K562 (cell line): ENCODE measurements around the gene ENTREP3. TPM values are rescaled to one million over a fixed set of nuclear protein-coding genes. Genes with fewer than 3 reads are reported as not detected.

Experiments used
- ARNT ChIP-seq, 2 experiments: fragments of 450-650 bp; IDR thresholded peaks; 2 replicates each; pipeline ENCODE4 v1.6.1; 2016; ENCODE audit warnings: mild to moderate bottlenecking in 1 of 2
- BHLHE40 ChIP-seq: IDR thresholded peaks from 2 replicates; pipeline ENCODE4 v1.6.1; 2011; ENCODE audit warnings: low read length, improper control_type of control experiment
- CBX5 ChIP-seq: IDR thresholded peaks from 2 replicates; pipeline ENCODE4 v1.6.1; 2014; ENCODE audit warnings: low read depth, borderline replicate concordance
- CREB3L1 ChIP-seq: fragments of 450-650 bp; IDR thresholded peaks from 2 replicates; pipeline ENCODE4 v1.6.1; 2014; ENCODE audit warnings: low read depth, mild to moderate bottlenecking, moderate library complexity, borderline replicate concordance
- DEAF1 ChIP-seq: fragments of 450-650 bp; formaldehyde crosslinking; IDR thresholded peaks from 2 replicates; pipeline ENCODE4 v1.4.0; 2020; ENCODE audit warnings: mild to moderate bottlenecking, moderate library complexity
- FOXA1 ChIP-seq: fragments of 450-650 bp; IDR thresholded peaks from 2 replicates; pipeline ENCODE4 v1.6.1; 2016; ENCODE audit warnings: mild to moderate bottlenecking, borderline replicate concordance
- HLTF ChIP-seq: fragments of 450-650 bp; IDR thresholded peaks from 2 replicates; pipeline ENCODE4 v1.6.1; 2016
- IRF2 ChIP-seq: sonication (generic); formaldehyde crosslinking; IDR thresholded peaks from 2 replicates; pipeline ENCODE4 v1.8.1; 2022; ENCODE audit warnings: mild to moderate bottlenecking, missing genetic modification reagents
- KDM4B ChIP-seq, 2 experiments: fragments of 450-650 bp in 1 of 2; sonication (generic) in 1 of 2; IDR thresholded peaks; 2 replicates each; pipeline ENCODE4 v1.6.1; 2016 to 2017; ENCODE audit warnings: borderline replicate concordance in 2 of 2, antibody characterized with exemption in 1 of 2, low read depth in 1 of 2, mild to moderate bottlenecking in 1 of 2
- L3MBTL2 ChIP-seq: fragments of 450-650 bp; IDR thresholded peaks from 2 replicates; pipeline ENCODE4 v1.6.1; 2016; ENCODE audit warnings: mild to moderate bottlenecking, moderate library complexity
- MTA3 ChIP-seq: fragments of 450-650 bp; formaldehyde crosslinking; IDR thresholded peaks from 2 replicates; pipeline ENCODE4 v1.6.1; 2017; ENCODE audit warnings: mild to moderate bottlenecking, borderline replicate concordance
- MXI1 ChIP-seq: IDR thresholded peaks from 2 replicates; pipeline ENCODE4 v1.6.1; 2011; ENCODE audit warnings: low read depth, mild to moderate bottlenecking, improper control_type of control experiment, low read length
- MYNN ChIP-seq, 2 experiments: sonication (generic); formaldehyde crosslinking in 1 of 2; IDR thresholded peaks; 2 replicates each; pipeline versions ENCODE4 v1.5.0 to v1.6.1; 2016 to 2020; ENCODE audit warnings: antibody characterized with exemption in 1 of 2, missing genetic modification reagents in 1 of 2
- NFATC3 ChIP-seq: fragments of 450-650 bp; IDR thresholded peaks from 2 replicates; pipeline ENCODE4 v1.6.1; 2017; ENCODE audit warnings: mild to moderate bottlenecking
- NONO ChIP-seq, 2 experiments: fragments of 200-400 bp in 1 of 2; fragments of 450-650 bp in 1 of 2; formaldehyde crosslinking in 1 of 2; IDR thresholded peaks; 2 replicates each; pipeline ENCODE4 v1.6.1; 2017; ENCODE audit warnings: low read depth in 2 of 2, mild to moderate bottlenecking in 2 of 2, moderate library complexity in 2 of 2, low read length in 1 of 2
- NR1H2 ChIP-seq: sonication (generic); formaldehyde crosslinking; IDR thresholded peaks from 2 replicates; pipeline ENCODE4 v1.4.0; 2020; ENCODE audit warnings: mild to moderate bottlenecking, missing genetic modification reagents
- SOX6 ChIP-seq: fragments of 450-650 bp; IDR thresholded peaks from 2 replicates; pipeline ENCODE4 v1.6.1; 2014; ENCODE audit warnings: mild to moderate bottlenecking
- TGIF2 ChIP-seq: sonication (generic); formaldehyde crosslinking; IDR thresholded peaks from 2 replicates; pipeline ENCODE4 v1.8.1; 2022; ENCODE audit warnings: mild to moderate bottlenecking, missing genetic modification reagents, moderate library complexity
- YY1 ChIP-seq, 3 experiments: IDR thresholded peaks; 2 replicates each; pipeline ENCODE4 v1.6.1; 2011; ENCODE audit warnings: low read length in 2 of 3, mild to moderate bottlenecking in 2 of 3, moderate library complexity in 2 of 3, borderline replicate concordance in 1 of 3, control low read depth in 1 of 3, low read depth in 1 of 3; ENCODE audit not compliant: insufficient read depth in 3 of 3, insufficient replicate concordance in 2 of 3, control insufficient read depth in 1 of 3, insufficient read length in 1 of 3; ENCODE audit errors: extremely low read depth in 1 of 3
- ZBED1 ChIP-seq: IDR thresholded peaks from 2 replicates; pipeline ENCODE4 v1.6.1; 2014
- ZNF175 ChIP-seq: fragments of 200-800 bp; sonication (Bioruptor generic); IDR thresholded peaks from 2 replicates; pipeline ENCODE4 v1.6.1; 2016; ENCODE audit warnings: low read depth, mild to moderate bottlenecking, missing genetic modification characterization, missing compliant biosample characterization
- ZNF347 ChIP-seq: fragments of 450-650 bp; formaldehyde crosslinking; IDR thresholded peaks from 2 replicates; pipeline ENCODE4 v1.4.0; 2020; ENCODE audit warnings: low read depth, mild to moderate bottlenecking, moderate library complexity
- ZNF76 ChIP-seq: fragments of 250-450 bp; sonication (Bioruptor Pico); IDR thresholded peaks from 2 replicates; pipeline ENCODE4 v1.4.0; 2020; ENCODE audit warnings: mild to moderate bottlenecking, moderate library complexity, borderline replicate concordance
- ZNF785 ChIP-seq: fragments of 250-450 bp; sonication (Bioruptor Pico); IDR thresholded peaks from 2 replicates; pipeline ENCODE4 v1.4.0; 2020; ENCODE audit warnings: mild to moderate bottlenecking
- polyA plus RNA-seq, 8 experiments: library from polyadenylated mRNA; depleted of rRNA in 4 of 8; stranded (reverse) in 5 of 8; unstranded in 3 of 8; fragments of >200 nt; fragmentation: Nextera tagmentation in 2 of 8; fragmentation: Illumina TruSeq in 1 of 8; extraction: Ambion mirVana in 2 of 8; extraction: Trizol in 1 of 8; gene quantifications; 2 replicates each; pipeline versions ENCODE4 v1.2.1 to v1.2.3, GENCODE V29; 2011 to 2014; ENCODE audit warnings: inconsistent platforms in 1 of 8, missing spikeins in 1 of 8
- total RNA-seq, 7 experiments: library from RNA; depleted of rRNA in 6 of 7; stranded (reverse); fragments of >200 nt in 6 of 7; fragmentation: Illumina TruSeq in 2 of 7; extraction: Trizol in 2 of 7; gene quantifications; 2 replicates each; pipeline versions ENCODE4 v1.2.1 to v1.2.3, GENCODE V29; 2011 to 2021; ENCODE audit warnings: low replicate concordance in 1 of 7
- TF ChIP-seq, protein P1 (sequence below): sonication (generic); formaldehyde crosslinking; IDR thresholded peaks from 2 replicates; pipeline ENCODE4 v1.8.0; 2022; ENCODE audit warnings: missing genetic modification reagents, mild to moderate bottlenecking, moderate library complexity, borderline replicate concordance

The ENTREP3 gene
- total and polyA plus RNA-seq, 9 of the 15 experiments (the other 6 are each of a cell fraction or from before 2014, with no cell fraction given), result 1.9 to 41.8 (median 5.9) TPM

GRCh38 chr1:155208541-155209311 is 46.6 kb downstream of the ENTREP3 start, which contains the start of gene MTX1 (continued):
- no peak for TF ChIP-seq ARNT (IDR thresholded peaks at IDR 0.05)
- no peak for TF ChIP-seq CBX5
- TF ChIP-seq NONO (IDR thresholded peaks at IDR 0.05; ENCODE audit: low read depth in 2 of 2, low read length in 1 of 2), result no peak
- TF ChIP-seq ZNF175, result peak; percentile 72; the same call in 1 of the 2 replicates
- TF ChIP-seq MXI1, result peak; percentile 94
- 0 out of 2 replicates have a peak, but pooled peaks have one; percentile 9 for TF ChIP-seq SOX6
- TF ChIP-seq MTA3, result no peak
- 0 out of 2 replicates have a peak, but pooled peaks have one; percentile 10 for TF ChIP-seq BHLHE40
- no peak for TF ChIP-seq ZBED1
- TF ChIP-seq FOXA1, result no peak
- TF ChIP-seq IRF2, result no peak
- no peak for TF ChIP-seq ZNF785
- TF ChIP-seq TGIF2 (CRISPR knock-in tag), result no peak
- no peak for TF ChIP-seq ZNF347 (CRISPR knock-in tag)
- no peak for TF ChIP-seq ZNF76
- TF ChIP-seq DEAF1, result no peak
- TF ChIP-seq L3MBTL2, result peak; percentile 71
- TF ChIP-seq HLTF, result no peak
- no peak for TF ChIP-seq NFATC3
- peak in 1 of 2 experiments; percentile 55; a peak in 1 of 4 replicates for TF ChIP-seq KDM4B (IDR thresholded peaks at IDR 0.05; ENCODE audit: borderline replicate concordance in 2 of 2, low read depth in 1 of 2)
- TF ChIP-seq, protein P1, sequence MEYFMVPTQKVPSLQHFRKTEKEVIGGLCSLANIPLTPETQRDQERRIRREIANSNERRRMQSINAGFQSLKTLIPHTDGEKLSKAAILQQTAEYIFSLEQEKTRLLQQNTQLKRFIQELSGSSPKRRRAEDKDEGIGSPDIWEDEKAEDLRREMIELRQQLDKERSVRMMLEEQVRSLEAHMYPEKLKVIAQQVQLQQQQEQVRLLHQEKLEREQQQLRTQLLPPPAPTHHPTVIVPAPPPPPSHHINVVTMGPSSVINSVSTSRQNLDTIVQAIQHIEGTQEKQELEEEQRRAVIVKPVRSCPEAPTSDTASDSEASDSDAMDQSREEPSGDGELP (CRISPR knock-in tag), result peak; percentile 61; the same call in 1 of the 2 replicates
- TF ChIP-seq MYNN (IDR thresholded peaks at IDR 0.05), result 0 out of 2 replicates have a peak, but pooled peaks have one; percentile 36
- TF ChIP-seq MYNN (CRISPR knock-in tag; IDR thresholded peaks at IDR 0.05), result no peak
- TF ChIP-seq YY1 (IDR thresholded peaks at IDR 0.05; ENCODE audit: borderline replicate concordance in 1 of 3, control insufficient read depth in 1 of 3, extremely low read depth in 1 of 3, insufficient read depth in 3 of 3, insufficient read length in 1 of 3, insufficient replicate concordance in 2 of 3, low read depth in 1 of 3, low read length in 2 of 3), result peak; percentile 91 to 98 (median 96)
- TF ChIP-seq NR1H2 (CRISPR knock-in tag), result peak; percentile 65; the same call in 1 of the 2 replicates
- TF ChIP-seq CREB3L1, result no peak
